BE2C (cell line): Measurements from ENCODE around the gene PNKP.

Source experiments
- DNase-seq: peaks from one replicate; pipeline ENCODE4 v3.0.0-alpha.2; 2020
- H3K27me3 ChIP-seq: fragments of 250-450 bp; sonication (Bioruptor Pico); 2 replicates; pipeline ENCODE4 v1.5.1; 2020; ENCODE audit warnings: mild to moderate bottlenecking
- H3K36me3 ChIP-seq: fragments of 250-450 bp; sonication (Bioruptor Pico); 2 replicates; pipeline ENCODE4 v1.5.1; 2020; ENCODE audit warnings: mild to moderate bottlenecking
- H3K4me1 ChIP-seq: fragments of 250-450 bp; sonication (Bioruptor Pico); 2 replicates; pipeline ENCODE4 v1.5.1; 2020
- H3K4me3 ChIP-seq: 2 replicates; pipeline ENCODE4 v1.5.1; 2011; ENCODE audit warnings: low read depth, low read length
- H3K9me3 ChIP-seq: fragments of 250-450 bp; sonication (Bioruptor Pico); 2 replicates; pipeline ENCODE4 v1.5.1; 2020
- CTCF ChIP-seq: IDR thresholded peaks from 2 replicates; pipeline ENCODE4 v1.5.1; 2012; ENCODE audit warnings: mild to moderate bottlenecking, low read depth, low read length

Gene PNKP

GRCh38 chr19:49812452-49812996 is 54.9 kb downstream of the PNKP start:
- Histone ChIP-seq H3K36me3 (0 out of 2 replicates have a peak, but pooled peaks cover 3% of the 10 kb centered on the region), H3K9me3 (no peaks in the 10 kb centered on the region), H3K27me3 (no peaks in the 10 kb centered on the region), H3K4me3 (peak overlapping the region; percentile 75), H3K4me1 (peaks cover 8% of the 10 kb centered on the region)
- DNase-seq = no peak
- no peak for TF ChIP-seq CTCF

- H3K36me3 ChIP-seq = 0 out of 2 replicates have a peak, but pooled peaks cover 3% of the 10 kb centered on the region
- no peak for TF ChIP-seq CTCF
- no peak for DNase-seq
- H3K4me1 ChIP-seq = peaks cover 8% of the 10 kb centered on the region
- no peak overlapping the region for H3K4me3 ChIP-seq
- H3K9me3 ChIP-seq = no peaks in the 10 kb centered on the region
- no peaks in the 10 kb centered on the region for H3K27me3 ChIP-seq
Observed at GRCh38 chr19:49811328-49811727, 56.0 kb downstream of the PNKP start.
